HEK293 (cell line): ENCODE results near the gene FAM13B.

Source experiments
- CTCF ChIA-PET: fragments of 350-600 bp; formaldehyde crosslinking; extraction: SDS; loops from one replicate; lab custom pipeline; 2021; ENCODE audit warnings: antibody characterized with exemption; lab: Yijun Ruan, JAX
- POLR2A ChIA-PET: fragments of 300-600 bp; formaldehyde crosslinking; extraction: SDS; loops from one replicate; lab custom pipeline; 2020; ENCODE audit warnings: antibody characterized with exemption, inconsistent platforms; lab: Yijun Ruan, JAX
- H3K27ac ChIP-seq: fragments of 200-500 bp; sonication (Bioruptor generic); 2 replicates; pipeline ENCODE4 v1.5.1; 2014; ENCODE audit warnings: low read depth, low read length, control low read depth, inconsistent platforms; ENCODE audit errors: extremely low read depth
- H3K36me3 ChIP-seq, 2 experiments: fragments of 200-500 bp in 1 of 2; sonication (Bioruptor generic) in 1 of 2; 1 replicate in 1 of 2; 2 replicates in 1 of 2; pipeline ENCODE4 v1.5.1; 2014 to 2017; ENCODE audit warnings: inconsistent platforms in 2 of 2, low read length in 2 of 2; ENCODE audit not compliant: control insufficient read depth in 2 of 2, insufficient read depth in 1 of 2
- H3K4me1 ChIP-seq: fragments of 200-500 bp; sonication (Bioruptor generic); 2 replicates; pipeline ENCODE4 v1.5.1; 2014; ENCODE audit warnings: mild to moderate bottlenecking, low read length, inconsistent platforms; ENCODE audit not compliant: control insufficient read depth, insufficient read depth
- H3K4me3 ChIP-seq: 2 replicates; pipeline ENCODE4 v1.5.1; 2011; ENCODE audit warnings: low read depth, mild to moderate bottlenecking, control low read depth, low read length, moderate library complexity
- H3K9me3 ChIP-seq: fragments of 200-500 bp; sonication (Bioruptor generic); 2 replicates; pipeline ENCODE4 v1.5.1; 2014; ENCODE audit warnings: low read depth, low read length, inconsistent platforms; ENCODE audit not compliant: control insufficient read depth, insufficient read depth
- BCL11A ChIP-seq: fragments of 450-650 bp; formaldehyde crosslinking; IDR thresholded peaks from 2 replicates; pipeline ENCODE4 v1.5.1; 2016; ENCODE audit warnings: low read depth, missing biosample characterization, missing genetic modification characterization
- HOXA7 ChIP-seq: sonication (generic); formaldehyde crosslinking; IDR thresholded peaks from 2 replicates; pipeline ENCODE4 v1.8.1; 2022; ENCODE audit warnings: missing genetic modification reagents, borderline replicate concordance
- HOXC10 ChIP-seq: sonication (generic); formaldehyde crosslinking; IDR thresholded peaks from 2 replicates; pipeline ENCODE4 v1.8.1; 2023; ENCODE audit warnings: mild to moderate bottlenecking, missing genetic modification reagents
- KLF1 ChIP-seq: fragments of 450-650 bp; formaldehyde crosslinking; IDR thresholded peaks from 2 replicates; pipeline ENCODE4 v1.5.1; 2016; ENCODE audit warnings: missing biosample characterization, missing genetic modification characterization
- KLF10 ChIP-seq: fragments of 450-650 bp; IDR thresholded peaks from 2 replicates; pipeline ENCODE4 v1.5.1; 2018; ENCODE audit warnings: missing biosample characterization, mild to moderate bottlenecking, missing genetic modification characterization
- MEIS1 ChIP-seq: sonication (generic); formaldehyde crosslinking; IDR thresholded peaks from 2 replicates; pipeline ENCODE4 v1.8.1; 2022; ENCODE audit warnings: missing genetic modification reagents, mild to moderate bottlenecking, borderline replicate concordance
- PRDM4 ChIP-seq: fragments of 450-650 bp; formaldehyde crosslinking; IDR thresholded peaks from 2 replicates; pipeline ENCODE4 v1.5.1; 2017; ENCODE audit warnings: missing biosample characterization, missing genetic modification characterization
- SP2 ChIP-seq: fragments of 450-650 bp; formaldehyde crosslinking; IDR thresholded peaks from 2 replicates; pipeline ENCODE4 v1.5.1; 2016; ENCODE audit warnings: missing biosample characterization, missing genetic modification characterization
- TRIM28 ChIP-seq: IDR thresholded peaks from 2 replicates; pipeline ENCODE4 v1.6.1; 2011; ENCODE audit warnings: low read length, control low read depth, borderline replicate concordance
- WT1 ChIP-seq: fragments of 450-650 bp; formaldehyde crosslinking; IDR thresholded peaks from 2 replicates; pipeline ENCODE4 v1.5.1; 2016; ENCODE audit warnings: missing biosample characterization, missing genetic modification characterization
- ZFHX2 ChIP-seq: fragments of 450-650 bp; formaldehyde crosslinking; conservative IDR thresholded peaks from 2 replicates; pipeline ENCODE4 v1.5.1; 2016; ENCODE audit warnings: missing biosample characterization, missing genetic modification characterization
- ZFP41 ChIP-seq: fragments of 450-650 bp; formaldehyde crosslinking; IDR thresholded peaks from 2 replicates; pipeline ENCODE4 v1.5.1; 2016; ENCODE audit warnings: missing biosample characterization, missing genetic modification characterization, borderline replicate concordance
- ZNF146 ChIP-seq: fragments of 450-650 bp; formaldehyde crosslinking; IDR thresholded peaks from 2 replicates; pipeline ENCODE4 v1.5.1; 2016; ENCODE audit warnings: missing biosample characterization, missing genetic modification characterization
- ZNF311 ChIP-seq: fragments of 450-650 bp; formaldehyde crosslinking; IDR thresholded peaks from 2 replicates; pipeline ENCODE4 v1.5.1; 2017; ENCODE audit warnings: missing biosample characterization, missing genetic modification characterization, borderline replicate concordance
- ZNF501 ChIP-seq: fragments of 450-650 bp; formaldehyde crosslinking; IDR thresholded peaks from 2 replicates; pipeline ENCODE4 v1.5.1; 2016; ENCODE audit warnings: missing biosample characterization, missing genetic modification characterization
- ZNF513 ChIP-seq: fragments of 450-650 bp; IDR thresholded peaks from 2 replicates; pipeline ENCODE4 v1.5.1; 2018; ENCODE audit warnings: missing biosample characterization, missing genetic modification characterization
- ZNF521 ChIP-seq: fragments of 450-650 bp; formaldehyde crosslinking; IDR thresholded peaks from 2 replicates; pipeline ENCODE4 v1.5.1; 2017; ENCODE audit warnings: missing biosample characterization, mild to moderate bottlenecking, missing genetic modification characterization
- ZNF529 ChIP-seq: fragments of 450-650 bp; formaldehyde crosslinking; IDR thresholded peaks from 2 replicates; pipeline ENCODE4 v1.5.1; 2017; ENCODE audit warnings: missing genetic modification characterization, missing biosample characterization; ENCODE audit not compliant: insufficient replicate concordance
- ZNF548 ChIP-seq: fragments of 450-650 bp; formaldehyde crosslinking; IDR thresholded peaks from 2 replicates; pipeline ENCODE4 v1.5.1; 2016; ENCODE audit warnings: missing biosample characterization, missing genetic modification characterization
- ZNF549 ChIP-seq: fragments of 450-650 bp; IDR thresholded peaks from 2 replicates; pipeline ENCODE4 v1.5.1; 2018; ENCODE audit warnings: missing biosample characterization, missing genetic modification characterization, mild to moderate bottlenecking, inconsistent platforms, moderate library complexity
- ZNF560 ChIP-seq: fragments of 450-650 bp; formaldehyde crosslinking; IDR thresholded peaks from 2 replicates; pipeline ENCODE4 v1.5.1; 2017; ENCODE audit warnings: missing biosample characterization, missing genetic modification characterization, borderline replicate concordance
- ZNF561 ChIP-seq: fragments of 450-650 bp; IDR thresholded peaks from 2 replicates; pipeline ENCODE4 v1.5.1; 2018; ENCODE audit warnings: missing biosample characterization, missing genetic modification characterization, borderline replicate concordance
- ZNF585B ChIP-seq: fragments of 450-650 bp; formaldehyde crosslinking; IDR thresholded peaks from 2 replicates; pipeline ENCODE4 v1.5.1; 2016; ENCODE audit warnings: missing biosample characterization, missing genetic modification characterization
- ZNF600 ChIP-seq: fragments of 450-650 bp; formaldehyde crosslinking; IDR thresholded peaks from 2 replicates; pipeline ENCODE4 v1.5.1; 2016; ENCODE audit warnings: missing biosample characterization, missing genetic modification characterization
- ZNF624 ChIP-seq: fragments of 450-650 bp; formaldehyde crosslinking; IDR thresholded peaks from 2 replicates; pipeline ENCODE4 v1.5.1; 2017; ENCODE audit warnings: missing biosample characterization, missing genetic modification characterization
- ZNF707 ChIP-seq: fragments of 450-650 bp; formaldehyde crosslinking; IDR thresholded peaks from 2 replicates; pipeline ENCODE4 v1.5.1; 2016; ENCODE audit warnings: missing biosample characterization, missing genetic modification characterization
- ZXDB ChIP-seq: fragments of 450-650 bp; formaldehyde crosslinking; IDR thresholded peaks from 2 replicates; pipeline ENCODE4 v1.5.1; 2016; ENCODE audit warnings: missing biosample characterization, missing genetic modification characterization
- TF ChIP-seq, protein P1 (sequence below): fragments of 450-650 bp; formaldehyde crosslinking; IDR thresholded peaks from 2 replicates; pipeline ENCODE4 v1.5.1; 2016; ENCODE audit warnings: missing biosample characterization, missing genetic modification characterization
- TF ChIP-seq, protein P2 (sequence below): fragments of 450-650 bp; formaldehyde crosslinking; IDR thresholded peaks from 2 replicates; pipeline ENCODE4 v1.5.1; 2016; ENCODE audit warnings: missing biosample characterization, missing genetic modification characterization, low read depth

The FAM13B gene

DNA sequence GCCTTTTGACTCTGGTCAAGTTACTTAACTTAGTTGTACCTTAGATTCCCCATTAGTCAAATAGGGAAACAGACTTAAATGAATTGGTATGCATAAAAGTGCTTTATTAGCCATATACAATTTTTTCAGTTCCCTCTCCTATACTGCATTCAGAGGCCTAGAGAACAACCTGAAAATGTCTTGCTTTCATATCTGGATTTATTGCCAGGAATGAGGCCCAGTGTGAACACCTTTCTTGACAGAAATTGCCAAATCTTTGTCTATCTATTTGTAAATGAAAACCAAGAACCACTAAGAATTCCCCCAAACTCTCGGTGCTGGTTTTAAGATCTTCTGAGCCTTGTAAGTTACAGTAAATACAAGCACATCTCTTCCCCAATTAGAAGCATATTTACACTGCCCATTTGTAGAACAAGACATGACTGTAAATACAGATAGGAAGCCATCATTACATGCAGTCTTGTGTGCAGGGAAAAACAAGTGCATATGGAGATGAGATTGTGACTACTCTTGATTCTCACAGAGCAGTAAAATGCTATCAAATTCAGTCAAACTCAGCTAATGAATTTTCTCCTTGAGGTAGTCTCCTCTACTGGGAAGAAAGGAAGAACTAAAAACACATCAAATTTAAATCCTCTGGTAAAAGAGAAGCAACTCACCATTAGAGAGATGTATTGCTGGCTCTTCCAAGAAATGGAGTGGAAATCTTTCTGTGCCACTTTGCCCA lies 5.2 kb upstream of the FAM13B start:
- ChIA-PET POLR2A (no interaction called here), CTCF (interaction anchor here (0.6 to 5.2 kb wide), 11 partner anchors 11 to 262 kb away, joined by 3 to 69 read pairs (median 12); no protein-coding TSS in a partner anchor)
- Histone ChIP-seq H3K4me3 (no peak overlapping the region), H3K4me1 (no peaks in the 10 kb centered on the region), H3K27ac (no peak overlapping the region), H3K36me3 (no peaks in the 10 kb centered on the region), H3K9me3 (no peaks in the 10 kb centered on the region)
- no peak for TF ChIP-seq ZNF311 (tag by site-specific recombination)
- TF ChIP-seq WT1 (tag by site-specific recombination): no peak
- TF ChIP-seq TRIM28: no peak
- TF ChIP-seq ZNF585B: no peak
- no peak for TF ChIP-seq KLF10 (tag by site-specific recombination)
- no peak for TF ChIP-seq ZNF548
- TF ChIP-seq HOXA7 (CRISPR knock-in tag): no peak
- no peak for TF ChIP-seq ZNF560
- TF ChIP-seq ZNF707: no peak
- no peak for TF ChIP-seq ZNF600
- no peak for TF ChIP-seq ZNF549
- no peak for TF ChIP-seq ZNF501 (tag by site-specific recombination)
- no peak for TF ChIP-seq BCL11A (tag by site-specific recombination)
- TF ChIP-seq ZNF521 (tag by site-specific recombination): no peak
- TF ChIP-seq, protein P1, sequence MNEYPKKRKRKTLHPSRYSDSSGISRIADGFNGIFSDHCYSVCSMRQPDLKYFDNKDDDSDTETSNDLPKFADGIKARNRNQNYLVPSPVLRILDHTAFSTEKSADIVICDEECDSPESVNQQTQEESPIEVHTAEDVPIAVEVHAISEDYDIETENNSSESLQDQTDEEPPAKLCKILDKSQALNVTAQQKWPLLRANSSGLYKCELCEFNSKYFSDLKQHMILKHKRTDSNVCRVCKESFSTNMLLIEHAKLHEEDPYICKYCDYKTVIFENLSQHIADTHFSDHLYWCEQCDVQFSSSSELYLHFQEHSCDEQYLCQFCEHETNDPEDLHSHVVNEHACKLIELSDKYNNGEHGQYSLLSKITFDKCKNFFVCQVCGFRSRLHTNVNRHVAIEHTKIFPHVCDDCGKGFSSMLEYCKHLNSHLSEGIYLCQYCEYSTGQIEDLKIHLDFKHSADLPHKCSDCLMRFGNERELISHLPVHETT (tag by site-specific recombination): no peak
- TF ChIP-seq MEIS1 (CRISPR knock-in tag): no peak
- TF ChIP-seq SP2: no peak
- TF ChIP-seq PRDM4 (tag by site-specific recombination): no peak

GRCh38 chr5:138037271-138037670 lies 4.4 kb upstream of the FAM13B start:
- Histone ChIP-seq H3K27ac (no peak overlapping the region), H3K9me3 (no peaks in the 10 kb centered on the region), H3K4me1 (no peaks in the 10 kb centered on the region), H3K36me3 (no peaks in the 10 kb centered on the region), H3K4me3 (no peak overlapping the region)
- CTCF ChIA-PET: interaction anchor here (0.7 to 5.2 kb wide), 9 partner anchors 20 to 258 kb away, joined by 3 to 78 read pairs (median 12); no protein-coding TSS in a partner anchor
- POLR2A ChIA-PET: no interaction called here
- TF ChIP-seq KLF1 (tag by site-specific recombination) (no peak), ZNF624 (tag by site-specific recombination) (no peak), ZNF146 (tag by site-specific recombination) (no peak), ZNF529 (tag by site-specific recombination) (no peak), ZNF549 (no peak), HOXC10 (CRISPR knock-in tag) (no peak), ZXDB (tag by site-specific recombination) (no peak), ZFHX2 (tag by site-specific recombination) (no peak), ZFP41 (tag by site-specific recombination) (no peak), ZNF513 (tag by site-specific recombination) (no peak), ZNF585B (no peak), ZNF561 (tag by site-specific recombination) (no peak)
- TF ChIP-seq, protein P2, sequence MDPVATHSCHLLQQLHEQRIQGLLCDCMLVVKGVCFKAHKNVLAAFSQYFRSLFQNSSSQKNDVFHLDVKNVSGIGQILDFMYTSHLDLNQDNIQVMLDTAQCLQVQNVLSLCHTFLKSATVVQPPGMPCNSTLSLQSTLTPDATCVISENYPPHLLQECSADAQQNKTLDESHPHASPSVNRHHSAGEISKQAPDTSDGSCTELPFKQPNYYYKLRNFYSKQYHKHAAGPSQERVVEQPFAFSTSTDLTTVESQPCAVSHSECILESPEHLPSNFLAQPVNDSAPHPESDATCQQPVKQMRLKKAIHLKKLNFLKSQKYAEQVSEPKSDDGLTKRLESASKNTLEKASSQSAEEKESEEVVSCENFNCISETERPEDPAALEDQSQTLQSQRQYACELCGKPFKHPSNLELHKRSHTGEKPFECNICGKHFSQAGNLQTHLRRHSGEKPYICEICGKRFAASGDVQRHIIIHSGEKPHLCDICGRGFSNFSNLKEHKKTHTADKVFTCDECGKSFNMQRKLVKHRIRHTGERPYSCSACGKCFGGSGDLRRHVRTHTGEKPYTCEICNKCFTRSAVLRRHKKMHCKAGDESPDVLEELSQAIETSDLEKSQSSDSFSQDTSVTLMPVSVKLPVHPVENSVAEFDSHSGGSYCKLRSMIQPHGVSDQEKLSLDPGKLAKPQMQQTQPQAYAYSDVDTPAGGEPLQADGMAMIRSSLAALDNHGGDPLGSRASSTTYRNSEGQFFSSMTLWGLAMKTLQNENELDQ (tag by site-specific recombination): no peak
